H9 (cell line): ENCODE measurements around the gene POLR3B. TPM values are rescaled to one million over a fixed set of nuclear protein-coding genes. Genes with fewer than 3 reads are reported as not detected.
"Not testable (repeated sequence)": the region's sequence is repeated elsewhere in the genome, so short reads cannot be mapped to it uniquely, and the experiment has no call there.

Source experiments
- DNase-seq: peaks from one replicate; pipeline ENCODE4 v3.0.0-alpha.2; 2017
- H2AFZ ChIP-seq: one replicate; pipeline ENCODE4 v1.6.1; 2013; ENCODE audit warnings: mild to moderate bottlenecking, low read length, control low read depth, moderate library complexity
- H2AK5ac ChIP-seq: 2 replicates; pipeline ENCODE4 v1.6.1; 2013; ENCODE audit warnings: low read length, control low read depth, mixed read lengths; ENCODE audit not compliant: insufficient read length
- H2BK120ac ChIP-seq: one replicate; pipeline ENCODE4 v1.6.1; 2013; ENCODE audit warnings: low read depth, mild to moderate bottlenecking, low read length, control low read depth, inconsistent platforms; ENCODE audit not compliant: poor library complexity, severe bottlenecking
- H2BK12ac ChIP-seq: 2 replicates; pipeline ENCODE4 v1.6.1; 2013; ENCODE audit warnings: low read length, control low read depth, mixed read lengths, low read depth; ENCODE audit not compliant: insufficient read length
- H2BK15ac ChIP-seq: 2 replicates; pipeline ENCODE4 v1.6.1; 2013; ENCODE audit warnings: low read depth, low read length, control low read depth
- H2BK20ac ChIP-seq: one replicate; pipeline ENCODE4 v1.6.1; 2013; ENCODE audit warnings: low read depth, mild to moderate bottlenecking, low read length, control low read depth, inconsistent platforms; ENCODE audit not compliant: poor library complexity, severe bottlenecking
- H2BK5ac ChIP-seq: 2 replicates; pipeline ENCODE4 v1.6.1; 2013; ENCODE audit warnings: low read length, control low read depth, mixed read lengths; ENCODE audit not compliant: insufficient read length
- H3K14ac ChIP-seq: 2 replicates; pipeline ENCODE4 v1.6.1; 2013; ENCODE audit warnings: low read length, control low read depth; ENCODE audit not compliant: insufficient read depth
- H3K18ac ChIP-seq: 2 replicates; pipeline ENCODE4 v1.6.1; 2013; ENCODE audit warnings: low read depth, mild to moderate bottlenecking, mixed read lengths, low read length, control low read depth; ENCODE audit not compliant: insufficient read length
- H3K23ac ChIP-seq: 2 replicates; pipeline ENCODE4 v1.6.1; 2013; ENCODE audit warnings: low read length, control low read depth, mixed read lengths, low read depth; ENCODE audit not compliant: insufficient read length
- H3K23me2 ChIP-seq: 2 replicates; pipeline ENCODE4 v1.6.1; 2013; ENCODE audit warnings: low read depth, mild to moderate bottlenecking, mixed read lengths, low read length, control low read depth; ENCODE audit not compliant: insufficient read length, poor library complexity, severe bottlenecking
- H3K27ac ChIP-seq: 2 replicates; pipeline ENCODE4 v1.5.1; 2013; ENCODE audit warnings: low read length, control low read depth, mixed read lengths, low read depth; ENCODE audit not compliant: insufficient read length
- H3K27me3 ChIP-seq: 2 replicates; pipeline ENCODE4 v1.6.1; 2013; ENCODE audit warnings: low read length, control low read depth, inconsistent platforms; ENCODE audit not compliant: insufficient read depth
- H3K4ac ChIP-seq: 2 replicates; pipeline ENCODE4 v1.6.1; 2013; ENCODE audit warnings: low read depth, mild to moderate bottlenecking, control low read depth, inconsistent platforms, low read length, moderate library complexity
- H3K4me1 ChIP-seq: 2 replicates; pipeline ENCODE4 v1.6.1; 2013; ENCODE audit warnings: low read length, control low read depth, inconsistent platforms; ENCODE audit not compliant: insufficient read depth
- H3K4me2 ChIP-seq: 2 replicates; pipeline ENCODE4 v1.6.1; 2013; ENCODE audit warnings: low read length, control low read depth, mixed read lengths; ENCODE audit not compliant: insufficient read length, insufficient read depth
- H3K56ac ChIP-seq: 2 replicates; pipeline ENCODE4 v1.6.1; 2013; ENCODE audit warnings: low read depth, mild to moderate bottlenecking, mixed read lengths, low read length, control low read depth; ENCODE audit not compliant: insufficient read length
- H3K79me1 ChIP-seq: 2 replicates; pipeline ENCODE4 v1.6.1; 2013; ENCODE audit warnings: low read depth, mild to moderate bottlenecking, moderate library complexity, low read length, control low read depth, inconsistent platforms; ENCODE audit not compliant: insufficient read depth, poor library complexity, severe bottlenecking
- H3K79me2 ChIP-seq: 2 replicates; pipeline ENCODE4 v1.6.1; 2013; ENCODE audit warnings: low read length, control low read depth, inconsistent platforms; ENCODE audit not compliant: insufficient read depth
- H3K9ac ChIP-seq: 2 replicates; pipeline ENCODE4 v1.6.1; 2013; ENCODE audit warnings: low read length, control low read depth, mixed read lengths; ENCODE audit not compliant: insufficient read length; ENCODE audit errors: extremely low read depth
- H3K9me3 ChIP-seq: one replicate; pipeline ENCODE4 v1.6.1; 2013; ENCODE audit warnings: low read depth, low read length, inconsistent platforms; ENCODE audit not compliant: control insufficient read depth
- H3T11ph ChIP-seq: one replicate; pipeline ENCODE4 v1.6.1; 2013; ENCODE audit warnings: mild to moderate bottlenecking, low read length, control low read depth, inconsistent platforms
- H4K20me1 ChIP-seq: one replicate; pipeline ENCODE4 v1.6.1; 2013; ENCODE audit not compliant: control insufficient read depth, insufficient read length, insufficient read depth
- H4K5ac ChIP-seq: 2 replicates; pipeline ENCODE4 v1.6.1; 2013; ENCODE audit warnings: low read depth, mild to moderate bottlenecking, mixed read lengths, low read length, control low read depth; ENCODE audit not compliant: insufficient read length
- H4K8ac ChIP-seq: replicated peaks from 2 replicates; pipeline ENCODE4 v1.6.1; 2013; ENCODE audit warnings: low read length, control low read depth, mixed read lengths, low read depth; ENCODE audit not compliant: insufficient read length
- H4K91ac ChIP-seq: 2 replicates; pipeline ENCODE4 v1.6.1; 2013; ENCODE audit warnings: low read depth, mild to moderate bottlenecking, moderate library complexity, mixed read lengths, low read length, control low read depth; ENCODE audit not compliant: insufficient read length
- H3K27ac Mint-ChIP-seq, 3 experiments: 2 replicates in 2 of 3; 3 replicates in 1 of 3; pipeline ENCODE4 v1.8.0; 2020 to 2021; ENCODE audit warnings: mixed read lengths in 3 of 3, mild to moderate bottlenecking in 1 of 3, moderate library complexity in 1 of 3
- H3K27me3 Mint-ChIP-seq: 2 replicates; pipeline ENCODE4 v1.8.0; 2021; ENCODE audit warnings: low read depth, mild to moderate bottlenecking, moderate library complexity, mixed read lengths
- H3K36me3 Mint-ChIP-seq, 3 experiments: 2 replicates in 2 of 3; 3 replicates in 1 of 3; pipeline ENCODE4 v1.8.0; 2020 to 2021; ENCODE audit warnings: low read depth in 3 of 3, mixed read lengths in 3 of 3; ENCODE audit not compliant: insufficient read depth in 1 of 3
- H3K4me1 Mint-ChIP-seq, 2 experiments: 2 replicates each; pipeline ENCODE4 v1.8.0; 2020; ENCODE audit warnings: mixed read lengths in 2 of 2
- H3K4me3 Mint-ChIP-seq, 2 experiments: 2 replicates in 1 of 2; 3 replicates in 1 of 2; pipeline ENCODE4 v1.8.0; 2020 to 2021; ENCODE audit warnings: mild to moderate bottlenecking in 2 of 2, mixed read lengths in 2 of 2, moderate library complexity in 1 of 2
- H3K9me3 Mint-ChIP-seq, 2 experiments: 2 replicates in 1 of 2; 3 replicates in 1 of 2; pipeline ENCODE4 v1.8.0; 2020; ENCODE audit warnings: mild to moderate bottlenecking in 2 of 2, mixed read lengths in 2 of 2, moderate library complexity in 1 of 2
- WGBS: extraction: QIAGEN DNeasy Blood & Tissue Kit; methylation state at CpG from one replicate; pipeline ENCODE4 v1.1.7; 2013; ENCODE audit warnings: missing lambda C conversion rate, low lambda C conversion rate, mixed read lengths; ENCODE audit not compliant: insufficient read length; ENCODE audit errors: extremely low coverage; 5-methylcytosine and 5-hydroxymethylcytosine counted together
- total RNA-seq: library from RNA; stranded (reverse); gene quantifications from 2 replicates; pipeline ENCODE4 v1.2.1, GENCODE V29; 2021

Gene POLR3B
- total RNA-seq, 1 experiment from 2014 or later, result 13.4 TPM

- not testable (repeated sequence) for H4K8ac ChIP-seq, H3K4me1 Mint-ChIP-seq, H3K4ac ChIP-seq, H2BK5ac ChIP-seq, H3K23me2 ChIP-seq, H4K5ac ChIP-seq, H3K23ac ChIP-seq, H3K4me2 ChIP-seq, H3K27ac ChIP-seq, H3K56ac ChIP-seq, H2BK12ac ChIP-seq, H2AFZ ChIP-seq, H2AK5ac ChIP-seq, H3K27me3 Mint-ChIP-seq, H2BK20ac ChIP-seq, H3K4me3 Mint-ChIP-seq, H3K14ac ChIP-seq, H3T11ph ChIP-seq, H4K20me1 ChIP-seq, H2BK120ac ChIP-seq, H3K27me3 ChIP-seq, H3K4me1 ChIP-seq, H3K18ac ChIP-seq, H3K27ac Mint-ChIP-seq, H3K9ac ChIP-seq, DNase-seq, H4K91ac ChIP-seq, H3K79me2 ChIP-seq, H2BK15ac ChIP-seq, H3K79me1 ChIP-seq
- peaks cover 10% of the 10 kb centered on the region for H3K9me3 ChIP-seq
- WGBS, result no CpG with 5 or more reads among the region's 3 CpGs
- H3K36me3 Mint-ChIP-seq, result peaks cover 11 to 24% (median 17%) of the 10 kb centered on the region in 3 experiments
- H3K9me3 Mint-ChIP-seq, result peaks cover 10 to 19% of the 10 kb centered on the region in 2 experiments
Observed at GRCh38 chr12:106475662-106476061, 118.1 kb downstream of the POLR3B start.

GRCh38 chr12:106477627-106478026 is 120.1 kb downstream of the POLR3B start:
- not testable (repeated sequence) for H4K20me1 ChIP-seq, H3K9me3 ChIP-seq, H3K79me2 ChIP-seq, H2AFZ ChIP-seq, H3K14ac ChIP-seq, H3K4me1 ChIP-seq, H4K5ac ChIP-seq, H4K91ac ChIP-seq, H2AK5ac ChIP-seq, H2BK120ac ChIP-seq, H2BK15ac ChIP-seq, H3K27me3 Mint-ChIP-seq, H3K56ac ChIP-seq, H3K4me2 ChIP-seq, H3K79me1 ChIP-seq, H3K27me3 ChIP-seq, H2BK20ac ChIP-seq, H3K23me2 ChIP-seq, H4K8ac ChIP-seq, H3T11ph ChIP-seq, H2BK12ac ChIP-seq, H3K27ac ChIP-seq, H3K23ac ChIP-seq, H3K18ac ChIP-seq, H2BK5ac ChIP-seq, H3K9me3 Mint-ChIP-seq, H3K4me1 Mint-ChIP-seq, H3K4ac ChIP-seq
- peak; percentile 45 for DNase-seq
- H3K4me3 Mint-ChIP-seq, result peak overlapping the region; percentile 56 to 75
- no CpG with 5 or more reads among the region's 18 CpGs for WGBS
- peak overlapping the region; percentile 64 to 97 (median 68); a peak in 3 of 7 replicates for H3K27ac Mint-ChIP-seq
- peak overlapping the region; percentile 31 for H3K9ac ChIP-seq
- H3K36me3 Mint-ChIP-seq, result peaks cover 5 to 13% (median 6%) of the 10 kb centered on the region in 3 experiments
